Activated CD4-positive, alpha-beta memory T cell treated with anti-CD3 and anti-CD28 coated beads for 36 hours (primary cell): ENCODE measurements around the gene CCDC106. TPM values are rescaled to one million over a fixed set of nuclear protein-coding genes. Genes with fewer than 3 reads are reported as not detected.

Experiments used
- CTCF ChIA-PET: fragments of 350-600 bp; sonication (Branson Sonifier 250); formaldehyde crosslinking; loops from one replicate; lab custom pipeline; 2021; ENCODE audit warnings: antibody characterized with exemption, inconsistent platforms; lab: Charles Lee
- POLR2A ChIA-PET: fragments of 350-600 bp; sonication (Branson Sonifier 250); formaldehyde crosslinking; loops from one replicate; lab custom pipeline; 2021; ENCODE audit warnings: antibody characterized with exemption; lab: Charles Lee
- DNase-seq: peaks from one replicate; pipeline ENCODE4 v3.0.0-alpha.2; 2020
- H3K27ac Mint-ChIP-seq: one replicate; pipeline ENCODE4 v1.8.0; 2021; ENCODE audit warnings: mixed read lengths
- H3K27me3 Mint-ChIP-seq: one replicate; pipeline ENCODE4 v1.8.0; 2021; ENCODE audit warnings: mixed read lengths
- H3K36me3 Mint-ChIP-seq: one replicate; pipeline ENCODE4 v1.8.0; 2021; ENCODE audit warnings: mixed read lengths
- H3K4me1 Mint-ChIP-seq: one replicate; pipeline ENCODE4 v1.8.0; 2021; ENCODE audit warnings: low read depth, mixed read lengths
- H3K4me3 Mint-ChIP-seq: one replicate; pipeline ENCODE4 v1.8.0; 2021; ENCODE audit warnings: mild to moderate bottlenecking, mixed read lengths
- H3K9me3 Mint-ChIP-seq: one replicate; pipeline ENCODE4 v1.8.0; 2021; ENCODE audit warnings: mixed read lengths
- intact Hi-C: fragments of 100-400 bp; cut with micrococcal nuclease; formaldehyde crosslinking; loops from one replicate; pipeline ENCODE4 v1.15.1; 2023
- total RNA-seq, 2 experiments: library from RNA; stranded (reverse); gene quantifications; one replicate each; pipeline ENCODE4 v1.2.3, GENCODE V29; 2021

Gene CCDC106
- 1 to 10 TPM; 3.6 to 4.0 TPM for total RNA-seq

DNA sequence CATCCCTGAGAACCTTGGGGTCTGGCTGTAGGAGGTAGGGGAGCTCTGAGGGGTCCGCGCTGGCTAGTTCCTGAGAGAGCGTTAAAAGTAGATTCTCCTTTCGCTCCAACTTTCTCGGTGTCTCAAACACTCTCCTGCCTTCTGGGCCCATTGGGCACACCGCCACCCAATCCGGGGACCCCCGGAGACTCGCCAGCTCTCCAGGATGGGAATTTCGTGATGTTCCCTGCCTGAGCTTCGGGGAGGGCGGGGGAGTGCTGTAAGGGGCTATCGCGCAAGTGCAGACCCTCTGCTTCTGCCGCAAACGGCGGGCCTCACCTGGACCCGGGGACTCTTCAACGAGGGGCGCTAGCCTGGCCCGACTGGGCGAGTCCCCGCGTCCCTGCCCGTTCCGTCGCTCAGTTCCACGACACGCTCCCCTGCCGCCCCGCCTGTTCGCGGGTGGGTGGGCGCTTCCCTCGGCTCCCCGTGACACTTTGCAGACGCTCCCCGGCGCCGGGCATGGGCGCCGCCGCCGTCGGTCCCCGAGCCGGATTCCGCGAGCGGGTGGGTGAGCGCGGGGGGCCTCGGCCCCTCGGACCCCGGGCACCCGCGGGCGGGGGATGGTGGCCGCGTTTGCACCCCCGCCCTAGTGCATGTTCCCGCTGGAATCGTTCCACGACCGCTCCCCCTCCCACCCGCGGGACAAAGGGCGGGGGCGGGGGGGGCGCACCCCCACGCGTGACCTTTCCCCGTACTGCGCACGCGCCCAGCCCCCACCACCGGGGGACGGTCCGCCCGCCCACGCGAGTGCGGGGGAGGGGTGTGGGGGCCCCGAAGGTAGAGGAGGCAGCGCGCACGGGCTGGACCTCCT, at the start of gene CCDC106:
TSS of gene CCDC106 (plus strand) at position 481 of the 853 bp plus-strand sequence. CDS start 835 bp downstream, outside the sequence.
- POLR2A ChIA-PET = interaction anchor here (0.9 to 1.5 kb wide), 2 partner anchors 9 to 11 kb away, joined by 3 to 5 read pairs; no protein-coding TSS in a partner anchor
- H3K36me3 Mint-ChIP-seq = peaks cover 15% of the 10 kb centered on the region
- CTCF ChIA-PET = interaction anchor here (1.2 to 2.1 kb wide), 4 partner anchors 9 to 15 kb away, joined by 4 to 17 read pairs (median 5); no protein-coding TSS in a partner anchor
- H3K27me3 Mint-ChIP-seq = no peaks in the 10 kb centered on the region
- peak; percentile 43 for DNase-seq
- peak within 1 kb of the TSS; percentile 70 for H3K4me3 Mint-ChIP-seq
- peak within 1 kb of the TSS; percentile 42 for H3K27ac Mint-ChIP-seq
- no peaks in the 10 kb centered on the region for H3K9me3 Mint-ChIP-seq
- intact Hi-C loops = no loop called here
- H3K4me1 Mint-ChIP-seq = peaks cover 39% of the 10 kb centered on the region

DNA sequence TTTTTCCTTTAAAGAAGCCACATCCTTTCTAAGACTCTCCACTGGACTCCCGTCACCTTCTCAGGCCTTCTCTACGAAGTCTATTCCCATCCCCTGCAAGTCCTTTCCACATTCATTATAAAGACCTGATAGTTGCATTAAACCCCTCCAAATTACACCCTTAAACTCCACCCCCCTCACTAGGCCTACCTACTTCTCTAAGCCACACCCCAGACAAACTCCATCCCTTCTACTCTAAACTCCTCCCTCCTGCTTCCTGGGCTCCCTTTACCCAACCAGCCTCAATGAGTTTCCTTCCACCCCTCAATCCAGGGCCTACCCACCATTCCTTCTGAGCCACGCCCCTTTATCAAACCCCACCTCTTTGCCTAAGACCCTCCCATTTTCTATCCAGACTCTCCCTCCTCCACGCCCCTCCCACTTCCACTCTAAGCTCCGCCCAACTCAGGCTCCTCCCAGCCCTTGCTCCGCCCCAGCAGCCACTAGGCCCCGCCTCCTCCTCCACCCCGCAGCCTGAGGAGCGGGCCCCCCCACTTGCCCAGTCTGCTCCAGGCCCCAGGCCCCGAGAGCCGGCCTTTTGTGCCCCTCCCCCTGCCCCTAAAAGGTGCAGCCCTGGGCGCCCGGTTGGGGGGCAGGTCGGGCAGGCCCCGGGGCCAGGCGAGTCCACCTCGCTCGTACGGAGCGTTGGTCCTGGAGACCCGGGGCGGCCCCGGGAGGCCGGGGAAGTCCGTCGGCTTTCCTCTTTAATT, 49.1 kb upstream of the CCDC106 start:
- Mint-ChIP-seq H3K27ac (peak overlapping the region; percentile 95), H3K9me3 (no peaks in the 10 kb centered on the region), H3K36me3 (peaks cover 31% of the 10 kb centered on the region), H3K27me3 (no peaks in the 10 kb centered on the region), H3K4me1 (peaks cover 21% of the 10 kb centered on the region), H3K4me3 (peak overlapping the region; percentile 91)
- ChIA-PET CTCF (interaction anchor here (0.6 to 2.8 kb wide), 7 partner anchors 11 to 122 kb away, joined by 3 to 15 read pairs (median 5); partner anchors contain the start of gene ZNF628), POLR2A (interaction anchor here (0.8 to 1.9 kb wide), 11 partner anchors 12 to 259 kb away, joined by 3 to 20 read pairs (median 5); partner anchors contain the start of genes KMT5C, TMEM238, U2AF2 and UBE2S)
- intact Hi-C loops = loop anchor here (1.0 kb wide), 5 partner anchors 12 to 340 kb away; partner anchors contain the start of genes KMT5C, PPP6R1 and ZNF784
- peak; percentile 96 for DNase-seq

DNA sequence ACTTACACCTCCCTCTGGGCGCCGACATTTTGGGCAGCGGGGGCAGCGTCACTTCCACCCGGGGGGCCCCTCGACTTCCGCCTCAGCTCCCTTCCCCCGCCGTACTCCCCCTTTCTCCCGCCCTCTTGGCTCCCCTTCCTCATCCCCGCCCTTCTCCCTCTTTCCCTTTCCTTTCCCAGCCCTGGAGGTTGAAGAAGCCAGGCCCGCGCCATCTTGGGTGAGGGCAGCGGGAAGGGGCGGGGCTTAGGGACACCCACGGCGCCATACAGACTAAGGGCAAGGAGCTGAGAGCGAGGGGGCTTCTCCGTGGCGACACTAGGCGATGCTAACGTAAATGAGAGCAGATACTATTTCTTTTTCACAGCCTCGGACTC, 48.6 kb upstream of the CCDC106 start, which contains the start of gene FIZ1:
TSS of gene FIZ1 (minus strand) at position 50 of the 374 bp plus-strand sequence. CDS start 1,652 bp downstream, outside the sequence.
- DNase-seq = peak; percentile 98
- POLR2A ChIA-PET = interaction anchor here (0.8 to 1.9 kb wide), 11 partner anchors 12 to 260 kb away, joined by 3 to 20 read pairs (median 5); partner anchors contain the start of genes KMT5C, TMEM238, U2AF2 and UBE2S
- CTCF ChIA-PET = interaction anchor here (0.6 to 2.8 kb wide), 8 partner anchors 12 to 123 kb away, joined by 3 to 15 read pairs (median 4); partner anchors contain the start of gene ZNF628
- Mint-ChIP-seq H3K9me3 (no peaks in the 10 kb centered on the region), H3K4me3 (peak within 1 kb of the TSS; percentile 91), H3K36me3 (peaks cover 31% of the 10 kb centered on the region), H3K4me1 (peaks cover 22% of the 10 kb centered on the region), H3K27ac (peak within 1 kb of the TSS; percentile 95), H3K27me3 (no peaks in the 10 kb centered on the region)
- intact Hi-C loops = loop anchor here (1.0 kb wide), 5 partner anchors 12 to 340 kb away; partner anchors contain the start of genes KMT5C, PPP6R1 and ZNF784

DNA sequence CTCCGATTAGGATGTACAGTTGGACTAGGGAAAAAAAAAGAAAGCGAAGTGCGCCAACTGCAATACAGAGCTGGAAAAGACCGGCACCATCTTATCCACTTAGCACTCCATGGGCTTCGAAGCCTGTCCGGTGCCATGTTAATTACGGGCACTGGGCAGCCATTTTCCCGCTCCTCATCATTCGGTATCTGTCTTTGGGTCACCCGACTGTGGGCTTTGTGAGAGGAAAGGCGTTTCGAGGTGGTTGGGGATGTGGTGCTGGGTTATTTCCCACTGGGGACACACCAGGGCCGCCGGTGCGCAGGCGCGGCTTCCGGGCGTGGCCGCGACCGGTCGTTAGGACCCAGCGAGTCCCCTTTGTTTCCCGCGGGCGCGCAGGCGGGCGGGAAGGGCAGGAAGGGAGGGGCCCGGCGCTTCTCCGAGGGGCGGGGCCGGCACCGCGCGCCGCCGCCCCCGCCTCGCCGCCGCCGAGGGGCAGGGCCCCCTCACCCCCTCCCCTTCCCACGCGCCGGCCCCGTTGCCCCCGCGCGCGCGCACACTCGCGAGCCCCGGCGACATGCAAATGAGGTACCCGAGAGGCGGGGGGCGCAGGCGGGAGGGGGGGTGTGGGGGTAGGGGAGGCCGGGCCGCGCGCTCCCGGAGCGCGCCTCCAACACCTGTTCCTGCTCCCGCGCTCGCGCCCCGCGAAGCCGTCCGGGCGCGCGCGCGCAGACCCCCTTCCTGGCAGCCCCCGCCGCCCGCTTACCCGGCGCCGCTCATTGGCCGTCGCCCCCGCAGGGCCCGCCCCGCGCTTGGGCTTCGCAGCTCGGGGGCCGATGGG, 48.0 kb upstream of the CCDC106 start, which contains the start of gene ZNF524:
TSS of gene ZNF524 (plus strand) at position 447 of the 820 bp plus-strand sequence. CDS start 1,825 bp downstream, outside the sequence.
- intact Hi-C loops = loop anchor here (1.0 kb wide), 5 partner anchors 13 to 341 kb away; partner anchors contain the start of genes KMT5C, PPP6R1 and ZNF784
- H3K27me3 Mint-ChIP-seq = no peaks in the 10 kb centered on the region
- H3K27ac Mint-ChIP-seq = peak within 1 kb of the TSS; percentile 95
- no peaks in the 10 kb centered on the region for H3K9me3 Mint-ChIP-seq
- peaks cover 27% of the 10 kb centered on the region for H3K4me1 Mint-ChIP-seq
- ChIA-PET CTCF (interaction anchor here (0.7 to 2.8 kb wide), 6 partner anchors 12 to 123 kb away, joined by 4 to 15 read pairs (median 5); partner anchors contain the start of gene ZNF628), POLR2A (interaction anchor here (0.8 to 1.9 kb wide), 11 partner anchors 13 to 261 kb away, joined by 3 to 20 read pairs (median 5); partner anchors contain the start of genes KMT5C, TMEM238, U2AF2 and UBE2S)
- DNase-seq = peak; percentile 88
- peak within 1 kb of the TSS; percentile 91 for H3K4me3 Mint-ChIP-seq
- H3K36me3 Mint-ChIP-seq = peaks cover 26% of the 10 kb centered on the region

DNA sequence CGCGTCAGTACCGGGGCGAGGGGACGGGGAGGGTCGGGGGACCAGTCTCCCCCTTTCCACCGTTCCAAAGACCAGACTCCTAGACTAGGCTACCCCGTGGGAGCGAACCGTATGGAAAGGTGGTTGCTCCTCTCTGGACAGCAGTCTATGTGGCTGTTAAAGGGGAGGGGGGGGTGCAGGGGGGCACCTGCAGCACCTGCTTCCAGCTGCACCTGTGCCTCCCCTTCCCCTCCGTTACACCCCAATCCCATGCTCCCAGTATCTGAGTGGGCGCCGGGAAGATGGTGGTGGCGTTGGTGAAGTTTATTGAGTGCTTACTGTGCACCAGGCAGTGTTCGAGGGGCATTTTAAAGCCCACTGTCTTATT, 47.4 kb upstream of the CCDC106 start:
- peak overlapping the region; percentile 84 for H3K4me3 Mint-ChIP-seq
- no peaks in the 10 kb centered on the region for H3K9me3 Mint-ChIP-seq
- H3K27me3 Mint-ChIP-seq = no peaks in the 10 kb centered on the region
- peak overlapping the region; percentile 86 for H3K27ac Mint-ChIP-seq
- H3K36me3 Mint-ChIP-seq = peaks cover 20% of the 10 kb centered on the region
- no peak for DNase-seq
- H3K4me1 Mint-ChIP-seq = peaks cover 27% of the 10 kb centered on the region
- CTCF ChIA-PET = interaction anchor here (2.8 kb wide), 1 partner anchor 31 kb away, joined by 15 read pairs; no protein-coding TSS in a partner anchor
- POLR2A ChIA-PET = no interaction called here
- intact Hi-C loops = no loop called here

DNA sequence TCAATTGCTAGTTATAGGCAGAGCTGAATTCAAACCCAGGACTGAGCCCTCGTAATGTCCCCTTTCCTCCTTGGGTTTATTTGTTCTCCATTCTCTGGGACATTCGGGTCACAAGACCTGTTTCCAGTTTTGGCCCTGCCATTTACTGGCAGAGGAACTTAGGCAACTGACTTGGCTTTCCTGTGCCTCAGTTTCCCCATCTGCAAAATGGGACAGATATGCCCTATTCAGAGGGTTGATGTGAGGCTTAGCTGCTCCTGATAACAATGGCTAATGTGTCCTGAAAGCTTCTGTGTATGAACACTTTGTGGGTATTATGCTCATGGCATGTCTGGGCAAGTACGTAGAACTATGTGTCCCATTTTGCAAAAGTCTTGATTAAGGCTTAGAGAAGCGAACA, 46.9 kb upstream of the CCDC106 start:
- Mint-ChIP-seq H3K9me3 (no peaks in the 10 kb centered on the region), H3K27me3 (no peaks in the 10 kb centered on the region), H3K4me3 (peak overlapping the region; percentile 84), H3K27ac (peak overlapping the region; percentile 86), H3K4me1 (peaks cover 28% of the 10 kb centered on the region), H3K36me3 (peaks cover 18% of the 10 kb centered on the region)
- intact Hi-C loops = no loop called here
- ChIA-PET CTCF (no interaction called here), POLR2A (no interaction called here)
- DNase-seq = no peak

DNA sequence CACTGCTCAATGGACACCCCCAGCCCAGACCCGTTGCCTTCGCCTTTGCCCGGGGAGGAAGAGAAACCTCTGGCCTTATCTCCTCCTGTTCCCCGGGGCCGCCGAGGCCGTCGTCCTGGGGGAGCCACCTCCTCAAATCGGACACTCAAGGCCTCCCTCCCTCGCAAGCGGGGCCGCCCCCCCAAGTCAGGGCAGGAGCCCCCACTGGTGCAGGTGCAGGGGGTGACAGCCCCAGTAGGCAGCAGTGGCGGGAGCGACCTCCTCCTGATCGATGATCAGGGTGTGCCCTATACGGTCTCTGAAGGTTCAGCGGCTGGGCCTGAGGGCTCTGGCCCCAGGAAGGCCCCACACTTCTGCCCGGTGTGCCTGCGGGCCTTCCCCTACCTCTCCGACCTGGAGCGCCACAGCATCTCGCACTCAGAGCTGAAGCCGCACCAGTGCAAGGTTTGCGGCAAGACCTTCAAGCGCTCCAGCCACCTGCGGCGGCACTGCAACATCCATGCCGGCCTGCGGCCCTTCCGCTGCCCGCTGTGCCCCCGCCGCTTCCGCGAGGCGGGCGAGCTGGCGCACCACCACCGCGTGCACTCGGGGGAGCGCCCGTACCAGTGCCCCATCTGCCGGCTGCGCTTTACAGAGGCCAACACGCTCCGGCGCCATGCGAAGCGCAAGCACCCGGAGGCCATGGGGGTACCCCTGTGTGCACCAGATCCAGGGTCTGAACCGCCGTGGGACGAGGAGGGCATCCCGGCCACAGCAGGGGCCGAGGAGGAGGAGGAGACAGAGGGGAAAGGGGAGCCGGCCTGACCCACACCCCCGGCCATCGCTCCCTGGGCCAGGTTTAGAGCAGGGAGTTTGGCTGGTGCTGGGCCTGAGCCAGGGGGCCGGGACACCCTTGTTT, 45.7 kb upstream of the CCDC106 start:
- Mint-ChIP-seq H3K27ac (peak overlapping the region; percentile 86), H3K9me3 (no peaks in the 10 kb centered on the region), H3K27me3 (no peaks in the 10 kb centered on the region), H3K36me3 (peaks cover 13% of the 10 kb centered on the region), H3K4me1 (peaks cover 36% of the 10 kb centered on the region), H3K4me3 (no peak overlapping the region)
- CTCF ChIA-PET = no interaction called here
- no peak for DNase-seq
- POLR2A ChIA-PET = no interaction called here
- intact Hi-C loops = no loop called here

DNA sequence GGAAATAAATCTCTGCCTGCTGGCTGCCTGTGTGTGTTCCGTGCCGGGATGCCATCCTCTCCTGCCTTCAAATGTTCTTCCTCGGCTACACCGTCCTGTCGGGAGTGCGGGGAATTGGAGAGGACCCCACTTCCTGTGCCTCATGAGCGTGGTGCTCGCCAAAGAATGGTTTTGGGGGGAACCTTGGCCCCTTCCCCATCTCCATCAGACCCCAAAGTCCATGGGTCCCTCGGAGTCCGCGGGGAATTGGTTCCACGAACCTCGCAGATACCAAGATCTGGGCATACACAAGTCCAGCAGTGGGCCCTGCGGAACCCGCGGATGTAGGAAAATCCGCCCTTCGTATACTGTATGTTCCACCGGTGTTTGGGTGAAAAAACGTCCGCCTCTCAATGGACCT, 44.9 kb upstream of the CCDC106 start:
- POLR2A ChIA-PET = interaction anchor here (0.9 kb wide), 1 partner anchor 22 kb away, joined by 3 read pairs; no protein-coding TSS in a partner anchor
- Mint-ChIP-seq H3K9me3 (no peaks in the 10 kb centered on the region), H3K36me3 (peaks cover 17% of the 10 kb centered on the region), H3K4me3 (no peak overlapping the region), H3K4me1 (peaks cover 43% of the 10 kb centered on the region), H3K27ac (peak overlapping the region; percentile 63), H3K27me3 (no peaks in the 10 kb centered on the region)
- CTCF ChIA-PET = no interaction called here
- no peak for DNase-seq
- intact Hi-C loops = no loop called here

DNA sequence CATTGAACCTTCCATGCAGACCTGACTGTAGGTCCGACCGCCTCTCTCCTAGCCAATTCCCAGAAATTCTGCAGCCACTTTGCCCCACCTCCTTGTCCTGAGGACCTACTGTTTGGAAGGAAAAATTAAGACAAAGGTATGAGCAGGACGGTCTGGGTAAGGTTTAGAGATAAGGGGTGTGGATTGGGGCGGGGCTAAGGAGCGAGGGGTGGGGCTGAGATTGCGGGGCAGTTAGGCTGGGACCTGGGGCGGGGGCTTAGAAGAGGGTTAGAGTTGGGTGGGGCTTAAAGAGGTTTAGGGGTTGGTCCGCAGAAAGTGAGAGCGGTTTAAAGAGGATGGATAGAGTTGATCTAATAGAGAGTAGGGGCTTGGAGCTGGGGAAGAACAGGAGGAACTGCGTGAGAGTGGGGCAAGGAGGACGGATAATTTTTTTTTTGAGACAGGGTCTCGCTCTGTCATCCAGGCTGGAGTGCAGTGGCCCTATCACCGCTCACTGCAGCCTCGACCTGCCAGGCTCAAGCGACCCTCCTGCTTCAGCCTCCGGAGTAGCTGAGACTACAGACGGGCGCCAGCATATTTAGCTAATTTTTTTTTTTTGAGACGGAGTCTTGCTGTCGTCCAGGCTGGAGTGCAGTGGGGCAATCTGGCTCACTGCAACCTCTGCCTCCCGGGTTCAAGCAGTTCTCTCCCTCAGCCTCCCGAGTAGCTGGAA, 44.3 kb upstream of the CCDC106 start:
- Mint-ChIP-seq H3K27ac (peak overlapping the region; percentile 63), H3K4me3 (no peak overlapping the region), H3K9me3 (no peaks in the 10 kb centered on the region), H3K4me1 (peaks cover 45% of the 10 kb centered on the region), H3K27me3 (no peaks in the 10 kb centered on the region), H3K36me3 (peaks cover 15% of the 10 kb centered on the region)
- POLR2A ChIA-PET = interaction anchor here (0.9 to 1.1 kb wide), 3 partner anchors 21 to 63 kb away, joined by 3 to 4 read pairs (median 3); partner anchors contain the start of gene ZNF784
- CTCF ChIA-PET = interaction anchor here (1.1 kb wide), 1 partner anchor 51 kb away, joined by 3 read pairs; no protein-coding TSS in a partner anchor
- intact Hi-C loops = loop anchor here (2.0 kb wide), 1 partner anchor 39 kb away; the partner anchor contains the start of gene ZNF581
- no peak for DNase-seq
